Right cardiac atrium (tissue), 5 donors: ENCODE data around the gene PLEKHA4. TPM values are rescaled to one million over a fixed set of nuclear protein-coding genes. Genes with fewer than 3 reads are reported as not detected.
A peak's percentile ranks its signal among the peaks of the same experiment; 100 is the strongest.
"Not testable (repeated sequence)": the region's sequence is repeated elsewhere in the genome, so short reads cannot be mapped to it uniquely, and the experiment has no call there.

Experiments
- ATAC-seq, 2 donors: fragments of 200-7000 bp; cut with Tn5 transposase; one replicate each; pipeline versions ENCODE4 v1.8.0 to v1.9.1; 2020; ENCODE audit warnings: moderate library complexity in 2 of 2, mild to moderate bottlenecking in 1 of 2
- DNase-seq, 3 donors: peaks; one replicate each; pipeline ENCODE4 v3.0.0-alpha.2; 2020
- H3K27ac ChIP-seq: one replicate; pipeline ENCODE4 v1.5.1; 2013; ENCODE audit warnings: mild to moderate bottlenecking, low read length, control low read depth, moderate library complexity
- H3K27me3 ChIP-seq: one replicate; pipeline ENCODE4 v1.6.1; 2013; ENCODE audit not compliant: control insufficient read depth, insufficient read depth
- H3K4me1 ChIP-seq: one replicate; pipeline ENCODE4 v1.6.1; 2013; ENCODE audit warnings: low read length; ENCODE audit not compliant: control insufficient read depth, insufficient read depth
- H3K4me3 ChIP-seq: one replicate; pipeline ENCODE4 v1.5.1; 2013; ENCODE audit warnings: low read length, control low read depth
- H3K9me3 ChIP-seq: one replicate; pipeline ENCODE4 v1.6.1; 2013; ENCODE audit warnings: low read length; ENCODE audit not compliant: control insufficient read depth
- WGBS: extraction: QIAGEN DNeasy Blood & Tissue Kit; methylation state at CpG from one replicate; pipeline ENCODE4 v1.1.7; 2013; 5-methylcytosine and 5-hydroxymethylcytosine counted together
- intact Hi-C, 4 donors: fragments of 100-400 bp; cut with DNase I; formaldehyde crosslinking; loops; one replicate each; pipeline versions ENCODE4 v1.11.0 to v1.14.0; 2022 to 2023
- long read RNA-seq, 4 donors: library from polyadenylated mRNA; unstranded; transcript quantifications; one replicate each; pipeline ENCODE4 v2.0.0, GENCODE V29; 2020 to 2021
- polyA plus RNA-seq: library from polyadenylated mRNA; stranded (reverse); fragments of 200-250 nt; gene quantifications from one replicate; pipeline ENCODE4 v1.2.3, GENCODE V29; 2013
- total RNA-seq, 4 donors: library from RNA; stranded (reverse); fragmentation: NEBNext Ultra II Directional; extraction: Animal tissue kit (Norgen Biotek cat#: 25700); gene quantifications; one replicate each; pipeline ENCODE4 v1.2.1, GENCODE V29; 2021
- donor health status: healthy with polysubstance abuse.
- donor health status: DM: no; HTN: yes; CAD: no.
- donor health status: DM: no; HTN: no; CAD: no.
- donor health status: DM: no; HTN: yes; CAD: no; lungs with severe emphysema.
- donor health status: DM: yes; HTN: yes; CAD: no.

PLEKHA4 gene, protein sequence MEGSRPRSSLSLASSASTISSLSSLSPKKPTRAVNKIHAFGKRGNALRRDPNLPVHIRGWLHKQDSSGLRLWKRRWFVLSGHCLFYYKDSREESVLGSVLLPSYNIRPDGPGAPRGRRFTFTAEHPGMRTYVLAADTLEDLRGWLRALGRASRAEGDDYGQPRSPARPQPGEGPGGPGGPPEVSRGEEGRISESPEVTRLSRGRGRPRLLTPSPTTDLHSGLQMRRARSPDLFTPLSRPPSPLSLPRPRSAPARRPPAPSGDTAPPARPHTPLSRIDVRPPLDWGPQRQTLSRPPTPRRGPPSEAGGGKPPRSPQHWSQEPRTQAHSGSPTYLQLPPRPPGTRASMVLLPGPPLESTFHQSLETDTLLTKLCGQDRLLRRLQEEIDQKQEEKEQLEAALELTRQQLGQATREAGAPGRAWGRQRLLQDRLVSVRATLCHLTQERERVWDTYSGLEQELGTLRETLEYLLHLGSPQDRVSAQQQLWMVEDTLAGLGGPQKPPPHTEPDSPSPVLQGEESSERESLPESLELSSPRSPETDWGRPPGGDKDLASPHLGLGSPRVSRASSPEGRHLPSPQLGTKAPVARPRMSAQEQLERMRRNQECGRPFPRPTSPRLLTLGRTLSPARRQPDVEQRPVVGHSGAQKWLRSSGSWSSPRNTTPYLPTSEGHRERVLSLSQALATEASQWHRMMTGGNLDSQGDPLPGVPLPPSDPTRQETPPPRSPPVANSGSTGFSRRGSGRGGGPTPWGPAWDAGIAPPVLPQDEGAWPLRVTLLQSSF
- 10 to 100 TPM; 37.4 to 50.2 (median 44.0) TPM for total RNA-seq
- 32.0 TPM for polyA plus RNA-seq
- long read RNA-seq, donor 1, transcript PLEKHA4-201 (20 exons, 3,088 nt) = major isoform, 22 of 100 reads
- long read RNA-seq, donor 1, partial matches to known transcripts = 42 of 100 reads
- long read RNA-seq, donor 1, other reads (novel, unspliced or antisense) = 35 of 100 reads
- long read RNA-seq, donor 2, transcript PLEKHA4-201 (20 exons, 3,088 nt) = major isoform, 10 of 46 reads
- long read RNA-seq, donor 2, partial matches to known transcripts = 8 of 46 reads
- long read RNA-seq, donor 2, other reads (novel, unspliced or antisense) = 26 of 46 reads
- long read RNA-seq, donor 3, partial matches to known transcripts = 11 of 23 reads
- long read RNA-seq, donor 3, other reads (novel, unspliced or antisense) = 12 of 23 reads
- long read RNA-seq, donor 4, transcript PLEKHA4-201 (20 exons, 3,088 nt) = major isoform, 9 of 39 reads
- long read RNA-seq, donor 4, partial matches to known transcripts = 11 of 39 reads
- long read RNA-seq, donor 4, other reads (novel, unspliced or antisense) = 18 of 39 reads

- no peaks in the 10 kb centered on the region for H3K27me3 ChIP-seq
- peak; percentile 40 to 48 for ATAC-seq
- WGBS = 18% methylated on average over 11 of the region's 11 CpGs
- peaks cover 5% of the 10 kb centered on the region for H3K4me1 ChIP-seq
- peak within 1 kb of the TSS; percentile 8 for H3K4me3 ChIP-seq
- peak within 1 kb of the TSS; percentile 57 for H3K27ac ChIP-seq
- H3K9me3 ChIP-seq = no peaks in the 10 kb centered on the region
- intact Hi-C loops = no loop called here
- peak; percentile 89 to 93 (median 93) for DNase-seq
Observed at GRCh38 chr19:48868114-48868886, at the start of gene PLEKHA4. Gene PLEKHA4 (minus strand): TSS chr19:48868617. CDS start chr19:48867620, 997 bp downstream.

GRCh38 chr19:48918071-48918470 lies 49.7 kb upstream of the PLEKHA4 start:
- no peak overlapping the region for H3K4me3 ChIP-seq
- peak in 1 of 3 donors; percentile 16 for DNase-seq
- H3K4me1 ChIP-seq = no peaks in the 10 kb centered on the region
- intact Hi-C loops = no loop called here
- ATAC-seq = no peak
- no peak overlapping the region for H3K27ac ChIP-seq
- 67% methylated on average over 6 of the region's 6 CpGs for WGBS
- no peaks in the 10 kb centered on the region for H3K9me3 ChIP-seq
- no peaks in the 10 kb centered on the region for H3K27me3 ChIP-seq

DNA sequence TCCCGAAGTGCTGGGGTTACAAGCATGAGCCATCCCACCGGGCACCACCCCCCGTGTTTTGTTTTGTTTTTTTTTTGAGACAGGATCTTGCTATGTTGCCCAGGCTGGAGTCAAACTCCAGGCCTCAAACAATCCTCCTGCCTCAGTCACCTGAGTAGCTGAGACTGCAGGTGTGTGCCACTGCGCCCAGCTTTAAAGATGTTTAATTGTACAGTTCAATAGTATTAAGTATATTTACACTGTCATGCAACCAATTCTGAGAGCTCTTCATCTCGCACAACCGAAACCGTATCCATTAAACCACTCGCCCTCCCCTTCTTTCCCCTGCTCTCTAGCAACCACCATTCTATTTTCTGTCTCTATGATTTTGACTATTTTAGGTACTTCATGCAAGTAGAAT lies 47.3 kb upstream of the PLEKHA4 start:
- DNase-seq = peak in 1 of 3 donors; percentile 4
- intact Hi-C loops = no loop called here

GRCh38 chr19:48914181-48914580 lies 45.8 kb upstream of the PLEKHA4 start:
- Histone ChIP-seq H3K9me3 (no peaks in the 10 kb centered on the region), H3K4me3 (no peak overlapping the region), H3K27me3 (no peaks in the 10 kb centered on the region), H3K4me1 (no peaks in the 10 kb centered on the region), H3K27ac (no peak overlapping the region)
- WGBS = 91% methylated on average over 8 of the region's 8 CpGs
- ATAC-seq = no peak
- DNase-seq = peak in 1 of 3 donors; percentile 26
- intact Hi-C loops = no loop called here

More for the DNA sequence above, 47.3 kb upstream of the PLEKHA4 start:
- 86% methylated on average over 8 of the region's 8 CpGs for WGBS
- H3K27me3 ChIP-seq = no peaks in the 10 kb centered on the region
- no peak overlapping the region for H3K27ac ChIP-seq
- H3K4me1 ChIP-seq = no peaks in the 10 kb centered on the region
- H3K4me3 ChIP-seq = no peak overlapping the region
- ATAC-seq = no peak
- no peaks in the 10 kb centered on the region for H3K9me3 ChIP-seq

DNA sequence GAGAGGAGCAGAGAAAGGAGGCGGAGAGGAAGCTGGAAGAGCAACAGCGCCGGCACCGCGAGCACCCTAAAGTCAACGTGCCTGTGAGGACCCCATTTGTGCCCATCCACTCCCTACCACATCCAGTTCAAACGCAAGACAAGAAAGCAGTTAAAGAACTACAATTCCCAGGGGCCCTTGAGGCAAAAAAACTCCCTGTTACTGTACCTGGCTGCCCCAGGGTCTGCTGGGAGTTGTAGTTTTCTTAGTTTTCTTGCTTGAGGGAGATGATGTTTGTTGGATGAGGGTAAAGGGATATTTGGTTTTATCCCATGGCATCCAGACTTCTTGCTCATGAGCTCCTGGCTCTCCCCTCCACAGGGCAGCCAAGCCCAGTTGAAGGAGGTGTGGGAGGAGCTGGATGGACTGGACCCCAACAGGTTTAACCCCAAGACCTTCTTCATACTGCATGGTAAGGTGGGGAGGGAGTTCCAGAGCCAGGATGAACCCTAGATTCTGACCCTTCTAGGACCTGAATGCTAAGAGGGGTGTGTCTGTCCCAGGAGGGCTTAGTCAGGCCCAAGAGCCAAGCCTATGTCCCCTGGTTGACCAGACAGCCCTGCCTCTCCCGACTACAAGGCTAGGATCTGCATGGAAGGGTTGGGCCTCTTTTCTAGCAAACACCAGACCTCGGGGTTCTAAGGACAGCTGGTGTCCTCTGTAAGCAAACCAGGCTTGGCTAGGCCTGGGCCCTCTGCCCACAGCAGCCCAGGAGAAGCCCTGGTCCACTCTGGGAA lies 44.9 kb upstream of the PLEKHA4 start:
- ATAC-seq = no peak
- Histone ChIP-seq H3K27me3 (no peaks in the 10 kb centered on the region), H3K4me3 (no peak overlapping the region), H3K4me1 (no peaks in the 10 kb centered on the region), H3K9me3 (no peaks in the 10 kb centered on the region), H3K27ac (no peak overlapping the region)
- peak in 1 of 3 donors; percentile 9 for DNase-seq
- WGBS = 91% methylated on average over 9 of the region's 9 CpGs
- intact Hi-C loops = no loop called here

DNA sequence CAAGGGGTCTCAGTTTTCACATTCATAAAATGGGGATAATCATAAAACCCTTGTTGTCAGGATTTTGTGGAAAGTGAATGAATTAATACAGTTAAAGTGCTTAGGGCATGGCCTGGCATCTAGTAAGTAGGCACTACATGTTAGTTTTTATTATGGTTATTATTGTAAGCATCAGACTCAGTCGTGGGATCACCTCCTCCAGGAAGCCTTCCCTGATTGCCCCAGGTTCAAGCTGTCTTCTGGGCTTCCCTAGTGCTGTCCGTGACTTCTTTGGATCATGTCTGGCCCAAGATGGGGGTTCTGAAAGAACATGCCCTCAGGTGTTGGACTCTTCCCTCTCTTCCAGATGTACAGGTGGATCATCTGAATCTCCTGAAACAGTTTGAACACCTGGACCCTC lies 42.4 kb upstream of the PLEKHA4 start:
- Histone ChIP-seq H3K27me3 (no peaks in the 10 kb centered on the region), H3K9me3 (no peaks in the 10 kb centered on the region), H3K4me3 (no peak overlapping the region), H3K27ac (no peak overlapping the region), H3K4me1 (no peaks in the 10 kb centered on the region)
- intact Hi-C loops = no loop called here
- DNase-seq = no peak
- WGBS = 91% methylated on average over 2 of the region's 2 CpGs
- no peak for ATAC-seq

DNA sequence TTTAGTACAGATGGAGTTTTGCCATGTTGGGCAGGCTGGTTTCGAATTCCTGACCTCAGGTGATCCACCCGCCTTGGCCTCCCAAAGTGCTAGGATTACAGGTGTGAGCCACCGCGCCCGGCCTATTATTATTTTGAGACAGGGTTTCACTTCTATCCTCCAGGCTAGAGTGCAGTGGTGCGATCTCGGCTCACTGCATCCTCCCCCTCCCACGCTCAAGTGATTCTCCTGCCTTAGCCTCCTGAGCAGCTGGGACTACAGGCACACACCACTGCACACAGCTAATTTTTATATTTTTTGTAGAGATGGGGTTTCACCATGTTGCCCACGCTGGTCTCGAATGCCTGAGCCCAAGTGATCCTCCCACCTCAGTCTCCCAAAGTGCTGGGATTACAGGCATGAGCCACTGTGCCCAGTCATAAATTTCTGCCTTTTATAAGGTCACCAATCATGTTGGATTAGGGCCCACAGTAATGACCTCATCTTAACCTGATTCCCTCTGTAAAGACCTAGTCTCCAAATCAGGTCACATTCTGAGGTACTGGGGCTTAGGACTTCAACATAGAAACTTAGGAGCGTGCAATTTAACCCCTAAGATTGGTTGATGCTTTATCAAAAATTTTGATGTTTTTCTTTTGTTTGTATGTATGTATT lies 41.1 kb upstream of the PLEKHA4 start:
- 94% methylated on average over 11 of the region's 11 CpGs for WGBS
- H3K27me3 ChIP-seq, H3K27ac ChIP-seq, DNase-seq, H3K4me3 ChIP-seq, H3K9me3 ChIP-seq, H3K4me1 ChIP-seq, ATAC-seq: not testable (repeated sequence)
- intact Hi-C loops = loop anchor here in 2 of 4 donors (10.0 kb wide), 2 partner anchors 45 to 55 kb away; partner anchors contain the start of genes BAX (in 1 of the 2) and FTL (in 1 of the 2)

- Histone ChIP-seq H3K4me3 (no peak overlapping the region), H3K27ac (no peak overlapping the region), H3K9me3 (no peaks in the 10 kb centered on the region), H3K4me1 (no peaks in the 10 kb centered on the region), H3K27me3 (no peaks in the 10 kb centered on the region)
- intact Hi-C loops = loop anchor here in 2 of 4 donors (10.0 kb wide), 2 partner anchors 47 to 57 kb away; partner anchors contain the start of genes BAX (in 1 of the 2) and FTL (in 1 of the 2)
- DNase-seq (peak; percentile 44 to 74 (median 68)), ATAC-seq (peak; percentile 62 to 75)
- WGBS = 76% methylated on average over 14 of the region's 14 CpGs
Observed at GRCh38 chr19:48907671-48908070, 39.3 kb upstream of the PLEKHA4 start.

- no peak for ATAC-seq
- peaks cover 5% of the 10 kb centered on the region for H3K4me1 ChIP-seq
- H3K27ac ChIP-seq = no peak overlapping the region
- no peaks in the 10 kb centered on the region for H3K27me3 ChIP-seq
- no peaks in the 10 kb centered on the region for H3K9me3 ChIP-seq
- intact Hi-C loops = loop anchor here in 2 of 4 donors (10.0 kb wide), 2 partner anchors 48 to 58 kb away; partner anchors contain the start of genes BAX (in 1 of the 2) and FTL (in 1 of the 2)
- 96% methylated on average over 10 of the region's 10 CpGs for WGBS
- no peak for DNase-seq
- no peak overlapping the region for H3K4me3 ChIP-seq
Observed at GRCh38 chr19:48906324-48906723, 37.9 kb upstream of the PLEKHA4 start.
